Left ventricle myocardium inferior (tissue), 1 donor: Measurements from ENCODE around the gene STK4. TPM values are rescaled to one million over a fixed set of nuclear protein-coding genes. Genes with fewer than 3 reads are reported as not detected.

Source experiments
- DNase-seq: peaks from one replicate; pipeline ENCODE4 v3.0.0-alpha.2; 2020
- H3K27ac ChIP-seq: fragments of 200-600 bp; replicated peaks from 2 replicates; pipeline ENCODE4 v1.8.0; 2021
- H3K27me3 ChIP-seq: fragments of 200-600 bp; 2 replicates; pipeline ENCODE4 v1.8.0; 2021; ENCODE audit warnings: low read depth
- H3K36me3 ChIP-seq: fragments of 200-600 bp; 2 replicates; pipeline ENCODE4 v1.8.0; 2021
- H3K4me1 ChIP-seq: fragments of 200-600 bp; 2 replicates; pipeline ENCODE4 v1.8.0; 2021
- H3K4me3 ChIP-seq: fragments of 200-600 bp; 2 replicates; pipeline ENCODE4 v1.8.0; 2021; ENCODE audit warnings: mild to moderate bottlenecking, moderate library complexity
- H3K9me3 ChIP-seq: fragments of 200-600 bp; replicated peaks from 2 replicates; pipeline ENCODE4 v1.8.0; 2021
- CTCF ChIP-seq: fragments of 200-600 bp; IDR thresholded peaks from 2 replicates; pipeline ENCODE4 v1.8.0; 2021; ENCODE audit warnings: antibody characterized with exemption, mild to moderate bottlenecking, borderline replicate concordance
- intact Hi-C: fragments of 100-400 bp; cut with micrococcal nuclease; formaldehyde crosslinking; loops from one replicate; pipeline ENCODE4 v1.11.0; 2022
- total RNA-seq: library from RNA; stranded (reverse); fragmentation: NEBNext Ultra II Directional; extraction: Animal tissue kit (Norgen Biotek cat#: 25700); gene quantifications from one replicate; pipeline ENCODE4 v1.2.1, GENCODE V29; 2021
- donor health status: DM: no; HTN: yes; CAD: no; lungs with severe emphysema.

The STK4 gene
- total RNA-seq, 1 donor from 2014 or later = 9.8 TPM

- H3K27me3 ChIP-seq = no peaks in the 10 kb centered on the region
- no peaks in the 10 kb centered on the region for H3K9me3 ChIP-seq
- TF ChIP-seq CTCF = no peak
- H3K4me3 ChIP-seq = no peak overlapping the region
- H3K27ac ChIP-seq = peak overlapping the region; percentile 36
- H3K4me1 ChIP-seq = peaks cover 52% of the 10 kb centered on the region
- H3K36me3 ChIP-seq = no peaks in the 10 kb centered on the region
- intact Hi-C loops = no loop called here
- DNase-seq = no peak
These were observed 83.1 kb downstream of the STK4 start for GRCh38 chr20:45049438-45049837.

GRCh38 chr20:45049904-45050471, 83.7 kb downstream of the STK4 start:
- no peaks in the 10 kb centered on the region for H3K9me3 ChIP-seq
- peaks cover 51% of the 10 kb centered on the region for H3K4me1 ChIP-seq
- H3K27me3 ChIP-seq = no peaks in the 10 kb centered on the region
- no peaks in the 10 kb centered on the region for H3K36me3 ChIP-seq
- no peak for TF ChIP-seq CTCF
- DNase-seq = no peak
- peak overlapping the region; percentile 36 for H3K27ac ChIP-seq
- intact Hi-C loops = no loop called here
- H3K4me3 ChIP-seq = no peak overlapping the region

GRCh38 chr20:45051204-45052060, 85.1 kb downstream of the STK4 start:
- no peaks in the 10 kb centered on the region for H3K9me3 ChIP-seq
- intact Hi-C loops = no loop called here
- DNase-seq = no peak
- H3K4me1 ChIP-seq = peaks cover 51% of the 10 kb centered on the region
- H3K27ac ChIP-seq = peak overlapping the region; percentile 57
- no peaks in the 10 kb centered on the region for H3K27me3 ChIP-seq
- TF ChIP-seq CTCF = no peak
- H3K4me3 ChIP-seq = no peak overlapping the region
- no peaks in the 10 kb centered on the region for H3K36me3 ChIP-seq

GRCh38 chr20:45052698-45053429, 86.6 kb downstream of the STK4 start:
- H3K27me3 ChIP-seq = no peaks in the 10 kb centered on the region
- no peaks in the 10 kb centered on the region for H3K9me3 ChIP-seq
- H3K4me3 ChIP-seq = no peak overlapping the region
- peak overlapping the region; percentile 10 for H3K27ac ChIP-seq
- H3K36me3 ChIP-seq = peaks cover 7% of the 10 kb centered on the region
- intact Hi-C loops = no loop called here
- DNase-seq = no peak
- TF ChIP-seq CTCF = no peak
- H3K4me1 ChIP-seq = peaks cover 51% of the 10 kb centered on the region

- intact Hi-C loops = no loop called here
These were observed 87.4 kb downstream of the STK4 start for GRCh38 chr20:45053430-45054351.

More at GRCh38 chr20:45053430-45054351, 87.4 kb downstream of the STK4 start:
- Histone ChIP-seq H3K27me3 (no peaks in the 10 kb centered on the region), H3K36me3 (peaks cover 7% of the 10 kb centered on the region), H3K4me3 (no peak overlapping the region), H3K9me3 (no peaks in the 10 kb centered on the region), H3K4me1 (peaks cover 51% of the 10 kb centered on the region), H3K27ac (peak overlapping the region; percentile 10)
- TF ChIP-seq CTCF = no peak
- no peak for DNase-seq
